ES-I3 (cell line): ENCODE data around the gene PRDM12.

Source experiments
- H3K36me3 ChIP-seq: 2 replicates; pipeline ENCODE4 v1.6.1; 2013; ENCODE audit warnings: mild to moderate bottlenecking, low read length, control low read depth, moderate library complexity; ENCODE audit not compliant: insufficient read depth
- H3K4me1 ChIP-seq: 2 replicates; pipeline ENCODE4 v1.6.1; 2013; ENCODE audit warnings: mild to moderate bottlenecking, control low read depth, low read length; ENCODE audit not compliant: insufficient read depth
- H3K9ac ChIP-seq: 2 replicates; pipeline ENCODE4 v1.6.1; 2013; ENCODE audit warnings: low read depth, mild to moderate bottlenecking, low read length, moderate library complexity
- H3K9me3 ChIP-seq: 2 replicates; pipeline ENCODE4 v1.6.1; 2013; ENCODE audit warnings: mild to moderate bottlenecking, low read length, moderate library complexity; ENCODE audit not compliant: control insufficient read depth, insufficient read depth

PRDM12 gene

GRCh38 chr9:130665431-130666392 is 1.3 kb downstream of the PRDM12 start:
- Histone ChIP-seq H3K9me3 (no peaks in the 10 kb centered on the region), H3K36me3 (no peaks in the 10 kb centered on the region), H3K4me1 (no peaks in the 10 kb centered on the region; the same call in 1 of the 2 replicates), H3K9ac (peak overlapping the region; percentile 32; the same call in 1 of the 2 replicates)

GRCh38 chr9:130666393-130667119 is 2.2 kb downstream of the PRDM12 start:
- Histone ChIP-seq H3K9me3 (no peaks in the 10 kb centered on the region), H3K4me1 (no peaks in the 10 kb centered on the region; the same call in 1 of the 2 replicates), H3K9ac (peak overlapping the region; percentile 32; the same call in 1 of the 2 replicates), H3K36me3 (no peaks in the 10 kb centered on the region)

GRCh38 chr9:130667120-130667435 is 2.7 kb downstream of the PRDM12 start:
- H3K4me1 ChIP-seq: no peaks in the 10 kb centered on the region
- no peaks in the 10 kb centered on the region for H3K36me3 ChIP-seq
- H3K9ac ChIP-seq: peak overlapping the region; percentile 32; the same call in 1 of the 2 replicates
- H3K9me3 ChIP-seq: no peaks in the 10 kb centered on the region

- Histone ChIP-seq H3K9me3 (no peaks in the 10 kb centered on the region), H3K4me1 (no peaks in the 10 kb centered on the region), H3K36me3 (no peaks in the 10 kb centered on the region), H3K9ac (no peak overlapping the region)
Measured at GRCh38 chr9:130668196-130668595, 3.8 kb downstream of the PRDM12 start.

- Histone ChIP-seq H3K9me3 (no peaks in the 10 kb centered on the region), H3K36me3 (no peaks in the 10 kb centered on the region), H3K9ac (no peak overlapping the region), H3K4me1 (no peaks in the 10 kb centered on the region)
Measured at GRCh38 chr9:130668659-130669058, 4.3 kb downstream of the PRDM12 start.

- H3K9me3 ChIP-seq: no peaks in the 10 kb centered on the region
- H3K4me1 ChIP-seq: no peaks in the 10 kb centered on the region
- H3K36me3 ChIP-seq: no peaks in the 10 kb centered on the region
- H3K9ac ChIP-seq: no peak overlapping the region
Measured at GRCh38 chr9:130669965-130670364, 5.6 kb downstream of the PRDM12 start.

GRCh38 chr9:130670644-130671043 is 6.2 kb downstream of the PRDM12 start:
- no peak overlapping the region for H3K9ac ChIP-seq
- H3K9me3 ChIP-seq: no peaks in the 10 kb centered on the region
- no peaks in the 10 kb centered on the region for H3K36me3 ChIP-seq
- no peaks in the 10 kb centered on the region for H3K4me1 ChIP-seq

- no peaks in the 10 kb centered on the region for H3K9me3 ChIP-seq
- H3K9ac ChIP-seq: no peak overlapping the region
- H3K4me1 ChIP-seq: no peaks in the 10 kb centered on the region
- no peaks in the 10 kb centered on the region for H3K36me3 ChIP-seq
Measured at GRCh38 chr9:130672466-130672865, 8.1 kb downstream of the PRDM12 start.

- H3K36me3 ChIP-seq: no peaks in the 10 kb centered on the region
- no peak overlapping the region for H3K9ac ChIP-seq
- H3K4me1 ChIP-seq: no peaks in the 10 kb centered on the region
- no peaks in the 10 kb centered on the region for H3K9me3 ChIP-seq
Measured at GRCh38 chr9:130672933-130673615, 8.7 kb downstream of the PRDM12 start.

- Histone ChIP-seq H3K9ac (no peak overlapping the region), H3K4me1 (no peaks in the 10 kb centered on the region), H3K36me3 (no peaks in the 10 kb centered on the region), H3K9me3 (no peaks in the 10 kb centered on the region)
Measured at GRCh38 chr9:130675396-130675795, 11.0 kb downstream of the PRDM12 start.

- H3K36me3 ChIP-seq: no peaks in the 10 kb centered on the region
- peaks cover 2% of the 10 kb centered on the region; the same call in 1 of the 2 replicates for H3K4me1 ChIP-seq
- H3K9ac ChIP-seq: no peak overlapping the region
- no peaks in the 10 kb centered on the region for H3K9me3 ChIP-seq
Measured at GRCh38 chr9:130677252-130677651, 12.9 kb downstream of the PRDM12 start.

- Histone ChIP-seq H3K9ac (peak overlapping the region; percentile 73), H3K4me1 (peaks cover 3% of the 10 kb centered on the region; the same call in 1 of the 2 replicates), H3K9me3 (no peaks in the 10 kb centered on the region; the same call in 1 of the 2 replicates), H3K36me3 (no peaks in the 10 kb centered on the region)
Measured at GRCh38 chr9:130680836-130681768, 16.7 kb downstream of the PRDM12 start.

GRCh38 chr9:130681769-130682420 is 17.5 kb downstream of the PRDM12 start:
- Histone ChIP-seq H3K4me1 (peaks cover 3% of the 10 kb centered on the region; the same call in 1 of the 2 replicates), H3K9ac (peak overlapping the region; percentile 73), H3K36me3 (no peaks in the 10 kb centered on the region), H3K9me3 (no peaks in the 10 kb centered on the region; the same call in 1 of the 2 replicates)
